ENCODE results near the gene FCAMR.

DNA sequence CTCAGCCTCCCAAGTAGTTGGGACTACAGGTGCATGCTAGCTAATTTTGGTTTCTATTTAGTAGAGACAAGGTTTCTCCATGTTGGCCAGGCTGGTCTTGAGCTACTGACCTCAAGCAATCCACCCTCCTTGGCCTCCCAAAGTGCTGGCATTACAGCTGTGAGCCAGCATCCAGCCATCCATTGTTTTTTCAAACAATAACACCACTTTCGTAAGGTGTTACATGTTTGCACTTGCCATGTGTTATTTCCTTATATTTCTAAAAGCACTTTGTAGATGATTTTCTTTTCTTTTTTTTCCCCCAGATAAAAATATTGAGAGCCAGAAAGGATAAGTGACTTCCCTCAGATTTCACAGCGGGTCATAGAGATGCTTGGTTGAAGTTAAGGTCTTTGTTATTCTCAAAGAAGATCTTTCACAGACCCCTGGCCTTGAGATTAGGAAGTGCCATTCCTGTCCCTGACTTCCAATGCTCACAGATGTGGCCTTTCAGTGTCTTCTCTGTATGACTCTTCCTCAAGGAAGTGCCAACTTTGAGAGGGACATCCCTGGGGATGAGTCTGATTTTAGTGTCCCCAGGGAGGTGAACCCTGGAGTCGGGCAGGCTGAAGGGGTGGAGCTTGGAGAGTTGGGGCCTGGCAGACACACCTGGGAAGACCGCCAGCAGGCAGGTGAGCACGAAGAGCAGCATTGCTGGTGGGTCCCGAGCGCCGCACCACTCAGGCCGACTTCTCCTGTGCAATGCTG lies 30.2 kb downstream of the FCAMR start:
- TF ChIP-seq, protein P1, sequence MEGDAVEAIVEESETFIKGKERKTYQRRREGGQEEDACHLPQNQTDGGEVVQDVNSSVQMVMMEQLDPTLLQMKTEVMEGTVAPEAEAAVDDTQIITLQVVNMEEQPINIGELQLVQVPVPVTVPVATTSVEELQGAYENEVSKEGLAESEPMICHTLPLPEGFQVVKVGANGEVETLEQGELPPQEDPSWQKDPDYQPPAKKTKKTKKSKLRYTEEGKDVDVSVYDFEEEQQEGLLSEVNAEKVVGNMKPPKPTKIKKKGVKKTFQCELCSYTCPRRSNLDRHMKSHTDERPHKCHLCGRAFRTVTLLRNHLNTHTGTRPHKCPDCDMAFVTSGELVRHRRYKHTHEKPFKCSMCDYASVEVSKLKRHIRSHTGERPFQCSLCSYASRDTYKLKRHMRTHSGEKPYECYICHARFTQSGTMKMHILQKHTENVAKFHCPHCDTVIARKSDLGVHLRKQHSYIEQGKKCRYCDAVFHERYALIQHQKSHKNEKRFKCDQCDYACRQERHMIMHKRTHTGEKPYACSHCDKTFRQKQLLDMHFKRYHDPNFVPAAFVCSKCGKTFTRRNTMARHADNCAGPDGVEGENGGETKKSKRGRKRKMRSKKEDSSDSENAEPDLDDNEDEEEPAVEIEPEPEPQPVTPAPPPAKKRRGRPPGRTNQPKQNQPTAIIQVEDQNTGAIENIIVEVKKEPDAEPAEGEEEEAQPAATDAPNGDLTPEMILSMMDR (IDR thresholded peaks at IDR 0.05; ENCODE audit: insufficient read depth, low read depth, low read length): no peak
- no peak for TF ChIP-seq EZH2 (IDR thresholded peaks at IDR 0.05; ENCODE audit: insufficient read depth, low read length)

Data from astrocyte (in vitro differentiated cells and primary cell).